ENCODE results near the gene KRTAP24-1. TPM values are rescaled to one million over a fixed set of nuclear protein-coding genes. Genes with fewer than 3 reads are reported as not detected.

Gene KRTAP24-1, protein sequence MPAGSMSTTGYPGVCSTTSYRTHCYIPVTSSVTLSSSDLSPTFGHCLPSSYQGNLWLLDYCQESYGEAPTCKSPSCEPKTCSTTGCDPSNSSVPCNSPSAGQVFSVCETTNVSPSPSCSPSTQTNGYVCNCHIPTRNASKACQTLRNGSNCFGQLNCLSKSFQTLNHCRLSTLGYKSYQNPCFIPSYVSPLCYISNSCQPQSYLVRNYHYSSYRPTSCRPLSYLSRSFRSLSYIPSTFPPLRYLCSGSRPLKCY
- polyA plus RNA-seq (2013, experiment 1 of 4), result not detected
- not detected for polyA plus RNA-seq (2013, experiment 2 of 4)
- not detected for polyA plus RNA-seq (2013, experiment 3 of 4)
- not detected for polyA plus RNA-seq (2013, experiment 4 of 4)

DNA sequence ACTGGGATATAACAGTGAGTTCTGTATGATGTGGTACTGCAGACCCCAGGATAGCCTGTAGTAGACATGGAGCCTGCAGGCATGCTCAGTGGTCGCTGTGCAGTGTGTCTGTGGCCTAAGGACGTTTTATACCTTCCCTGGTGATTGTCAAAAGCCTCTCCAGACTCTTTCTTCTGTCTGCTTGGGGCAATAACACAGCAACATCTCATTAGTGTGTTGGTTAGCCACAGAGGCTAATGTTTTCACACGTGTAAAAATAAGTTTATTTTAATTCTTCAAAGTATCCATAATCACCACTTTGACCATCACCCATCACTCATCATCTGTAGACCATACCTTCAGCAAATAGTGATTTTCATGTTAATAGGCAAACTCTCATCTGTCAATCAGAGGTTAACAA lies at the start of gene KRTAP24-1:
Gene KRTAP24-1, minus strand, starts transcription at position 101 of the 400 bp plus-strand sequence. Its CDS starts 18 bp downstream, at position 83.
- WGBS, 2 experiments, result 88 to 89% methylated on average over 3 of the region's 3 CpGs

DNA sequence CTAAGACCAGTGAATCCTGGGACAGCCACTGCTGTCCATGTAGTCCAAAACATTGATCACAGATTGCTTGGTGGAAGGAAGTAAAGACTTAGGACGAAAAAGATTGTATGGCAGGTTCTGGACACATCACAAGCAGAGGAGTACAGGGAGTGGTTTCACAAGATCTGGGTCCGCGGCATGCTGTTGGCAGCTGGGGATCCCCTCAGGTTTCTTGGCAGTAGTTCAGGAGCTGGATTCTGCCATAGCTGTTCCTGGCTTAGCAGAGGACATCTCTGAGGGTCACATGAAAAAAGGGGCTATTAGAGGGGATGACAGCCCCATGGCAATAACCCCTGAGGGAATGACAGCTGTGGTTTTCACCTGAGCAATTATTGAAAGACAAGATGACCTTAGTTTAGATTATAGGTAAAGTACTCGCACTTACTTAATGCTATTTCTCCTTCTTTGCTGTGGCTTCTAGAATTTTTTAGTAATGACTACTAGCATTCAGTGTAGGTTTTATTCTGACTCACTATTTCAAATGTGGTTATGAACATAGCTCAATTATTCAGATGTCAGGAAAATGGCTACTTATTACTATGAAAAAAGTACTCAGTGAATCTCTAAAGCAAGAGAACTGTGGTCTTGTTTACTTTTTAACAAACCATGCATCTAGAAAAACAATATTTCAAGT lies 46.6 kb upstream of the KRTAP24-1 start:
- Histone ChIP-seq H3K27me3 (ENCODE audit: control insufficient read depth, insufficient read depth, low read length, poor library complexity, severe bottlenecking) (no peaks in the 10 kb centered on the region), H3K27ac (ENCODE audit: insufficient read depth, low read depth, low read length, poor library complexity, severe bottlenecking) (no peak overlapping the region)
- 95% methylated on average over 3 to 4 of the region's 4 CpGs for WGBS, 2 experiments

More for the DNA sequence above, at the start of gene KRTAP24-1:
- Histone ChIP-seq H3K27ac (ENCODE audit: insufficient read depth, low read depth, low read length, poor library complexity, severe bottlenecking) (no peak within 1 kb of the TSS), H3K4me1 (ENCODE audit: control insufficient read depth, insufficient read depth, low read length) (no peaks in the 10 kb centered on the region), H3K4me3 (ENCODE audit: insufficient read depth, low read depth, low read length) (no peak within 1 kb of the TSS), H3K36me3 (ENCODE audit: control insufficient read depth, insufficient read depth, low read length) (no peaks in the 10 kb centered on the region), H3K27me3 (ENCODE audit: control insufficient read depth, insufficient read depth, low read length, poor library complexity, severe bottlenecking) (no peaks in the 10 kb centered on the region), H3K9me3 (ENCODE audit: control insufficient read depth, low read length) (no peaks in the 10 kb centered on the region)

GRCh38 chr21:30326390-30326789 lies 43.6 kb upstream of the KRTAP24-1 start:
- Histone ChIP-seq H3K4me3 (ENCODE audit: insufficient read depth, low read depth, low read length) (no peak overlapping the region), H3K9me3 (ENCODE audit: control insufficient read depth, low read length) (no peaks in the 10 kb centered on the region), H3K36me3 (ENCODE audit: control insufficient read depth, insufficient read depth, low read length) (no peaks in the 10 kb centered on the region), H3K27ac (ENCODE audit: insufficient read depth, low read depth, low read length, poor library complexity, severe bottlenecking) (no peak overlapping the region), H3K4me1 (ENCODE audit: control insufficient read depth, insufficient read depth, low read length) (no peaks in the 10 kb centered on the region), H3K27me3 (ENCODE audit: control insufficient read depth, insufficient read depth, low read length, poor library complexity, severe bottlenecking) (no peaks in the 10 kb centered on the region)

More for the DNA sequence above, 46.6 kb upstream of the KRTAP24-1 start:
- Histone ChIP-seq H3K4me3 (ENCODE audit: insufficient read depth, low read depth, low read length) (no peak overlapping the region), H3K9me3 (ENCODE audit: control insufficient read depth, low read length) (no peaks in the 10 kb centered on the region), H3K36me3 (ENCODE audit: control insufficient read depth, insufficient read depth, low read length) (no peaks in the 10 kb centered on the region), H3K4me1 (ENCODE audit: control insufficient read depth, insufficient read depth, low read length) (no peaks in the 10 kb centered on the region)

DNA sequence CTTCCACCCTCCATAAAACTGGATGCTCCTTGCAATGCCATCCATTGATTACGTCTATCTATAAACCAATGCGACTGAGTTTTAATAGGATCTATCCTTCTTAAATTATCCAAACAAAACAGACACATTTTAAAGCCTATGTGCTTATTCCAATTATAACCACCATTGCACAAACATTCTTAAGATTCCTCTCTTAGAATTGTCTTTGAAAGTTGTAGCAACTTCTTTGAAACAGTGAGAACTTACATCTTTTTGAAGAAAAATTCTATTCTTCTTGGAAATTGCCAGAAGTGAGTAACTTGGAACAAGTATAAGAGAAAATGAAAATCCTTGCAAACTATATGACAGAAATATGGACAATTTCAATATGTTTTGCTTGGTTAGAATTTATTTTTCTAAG lies 37.5 kb upstream of the KRTAP24-1 start, which contains the start of gene KRTAP26-1:
Gene KRTAP26-1, minus strand, starts transcription at position 101 of the 400 bp plus-strand sequence. CDS start 280 bp downstream, outside the sequence.
- no peaks in the 10 kb centered on the region for H3K9me3 ChIP-seq (ENCODE audit: control insufficient read depth, low read length)
- no peaks in the 10 kb centered on the region for H3K4me1 ChIP-seq (ENCODE audit: control insufficient read depth, insufficient read depth, low read length)
- H3K27ac ChIP-seq (ENCODE audit: insufficient read depth, low read depth, low read length, poor library complexity, severe bottlenecking), result no peak within 1 kb of the TSS
- H3K27me3 ChIP-seq (ENCODE audit: control insufficient read depth, insufficient read depth, low read length, poor library complexity, severe bottlenecking), result no peaks in the 10 kb centered on the region
- H3K4me3 ChIP-seq (ENCODE audit: insufficient read depth, low read depth, low read length), result no peak within 1 kb of the TSS
- no peaks in the 10 kb centered on the region for H3K36me3 ChIP-seq (ENCODE audit: control insufficient read depth, insufficient read depth, low read length)
- 93 to 96% methylated on average over 2 of the region's 2 CpGs for WGBS, 2 experiments

DNA sequence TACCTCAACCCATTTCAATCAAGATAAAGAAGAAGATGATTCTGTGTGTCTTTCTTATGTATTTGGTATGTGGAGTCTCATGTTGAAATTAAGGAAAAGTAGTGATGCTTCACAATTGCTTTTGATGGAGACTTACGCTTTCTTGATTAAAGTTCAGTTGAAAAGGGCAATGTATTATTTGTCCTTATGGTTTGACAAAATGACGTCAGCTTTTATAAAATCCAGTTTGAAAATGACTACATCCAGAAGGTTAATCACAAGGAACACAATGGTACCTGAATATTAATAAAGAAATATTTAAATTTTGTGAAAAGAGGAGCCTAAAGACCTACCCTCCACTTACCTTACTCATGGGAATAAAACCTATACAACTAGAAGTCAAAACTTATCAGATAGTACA lies 33.0 kb upstream of the KRTAP24-1 start:
- Histone ChIP-seq H3K27ac (ENCODE audit: insufficient read depth, low read depth, low read length, poor library complexity, severe bottlenecking) (no peak overlapping the region), H3K9me3 (ENCODE audit: control insufficient read depth, low read length) (no peaks in the 10 kb centered on the region), H3K4me3 (ENCODE audit: insufficient read depth, low read depth, low read length) (no peak overlapping the region), H3K4me1 (ENCODE audit: control insufficient read depth, insufficient read depth, low read length) (no peaks in the 10 kb centered on the region), H3K27me3 (ENCODE audit: control insufficient read depth, insufficient read depth, low read length, poor library complexity, severe bottlenecking) (no peaks in the 10 kb centered on the region), H3K36me3 (ENCODE audit: control insufficient read depth, insufficient read depth, low read length) (no peaks in the 10 kb centered on the region)
- 92% methylated on average over 2 of the region's 2 CpGs for WGBS, 2 experiments

- no peaks in the 10 kb centered on the region for H3K27me3 ChIP-seq (ENCODE audit: control insufficient read depth, insufficient read depth, low read length, poor library complexity, severe bottlenecking)
- 91 to 95% methylated on average over 2 of the region's 2 CpGs for WGBS, 2 experiments
- H3K9me3 ChIP-seq (ENCODE audit: control insufficient read depth, low read length), result no peaks in the 10 kb centered on the region
- H3K36me3 ChIP-seq (ENCODE audit: control insufficient read depth, insufficient read depth, low read length), result no peaks in the 10 kb centered on the region
- H3K4me3 ChIP-seq (ENCODE audit: insufficient read depth, low read depth, low read length), result no peak overlapping the region
- no peak overlapping the region for H3K27ac ChIP-seq (ENCODE audit: insufficient read depth, low read depth, low read length, poor library complexity, severe bottlenecking)
- no peaks in the 10 kb centered on the region for H3K4me1 ChIP-seq (ENCODE audit: control insufficient read depth, insufficient read depth, low read length)
Observed at GRCh38 chr21:30306884-30307283, 24.1 kb upstream of the KRTAP24-1 start.

DNA sequence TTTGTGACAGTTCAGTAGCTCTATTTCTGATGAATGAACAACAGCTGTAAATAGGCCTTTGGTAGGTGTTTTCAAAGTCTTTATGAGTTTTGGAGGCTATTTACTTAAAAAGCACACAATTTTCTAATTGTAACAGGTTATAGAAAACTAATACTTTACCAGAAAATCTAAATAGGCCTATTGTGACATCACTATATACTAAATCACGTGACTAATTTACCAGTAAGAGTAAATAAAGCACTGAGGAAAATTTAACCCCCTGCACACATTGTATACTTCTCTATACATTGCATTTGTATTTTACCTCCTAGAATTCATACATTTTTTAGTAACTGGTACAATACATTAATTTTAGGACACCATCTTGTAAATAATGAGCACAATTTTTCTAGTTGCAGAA lies 22.4 kb upstream of the KRTAP24-1 start:
- H3K4me3 ChIP-seq (ENCODE audit: insufficient read depth, low read depth, low read length), result no peak overlapping the region
- 83 to 92% methylated on average over 1 of the region's 1 CpG for WGBS, 2 experiments
- H3K27me3 ChIP-seq (ENCODE audit: control insufficient read depth, insufficient read depth, low read length, poor library complexity, severe bottlenecking), result no peaks in the 10 kb centered on the region
- no peak overlapping the region for H3K27ac ChIP-seq (ENCODE audit: insufficient read depth, low read depth, low read length, poor library complexity, severe bottlenecking)
- H3K4me1 ChIP-seq (ENCODE audit: control insufficient read depth, insufficient read depth, low read length), result no peaks in the 10 kb centered on the region
- H3K36me3 ChIP-seq (ENCODE audit: control insufficient read depth, insufficient read depth, low read length), result no peaks in the 10 kb centered on the region
- H3K9me3 ChIP-seq (ENCODE audit: control insufficient read depth, low read length), result no peaks in the 10 kb centered on the region

DNA sequence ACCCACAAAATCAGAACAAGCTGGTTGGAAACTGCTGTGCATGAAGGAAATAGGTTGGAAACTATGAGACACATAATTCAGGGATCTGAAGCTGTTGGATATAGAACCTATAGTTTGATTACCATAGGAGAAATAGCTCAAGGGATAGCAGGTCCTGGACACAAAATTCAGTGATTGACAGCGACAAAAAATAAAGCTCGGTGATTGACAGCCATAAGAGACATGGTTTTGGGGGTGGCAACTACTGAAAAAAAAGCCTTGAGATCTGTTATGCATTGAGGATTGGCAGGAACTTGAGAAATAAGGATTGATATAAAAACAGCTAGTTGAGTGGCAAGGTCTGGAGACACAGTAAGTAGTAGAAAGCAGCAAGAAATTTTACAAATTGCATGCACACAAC lies 6.5 kb upstream of the KRTAP24-1 start, which contains the start of gene KRTAP25-1:
Gene KRTAP25-1, minus strand, starts transcription at position 300 of the 400 bp plus-strand sequence. Its CDS starts 24 bp downstream, at position 276.
- H3K27me3 ChIP-seq (ENCODE audit: control insufficient read depth, insufficient read depth, low read length, poor library complexity, severe bottlenecking), result no peaks in the 10 kb centered on the region
- 93 to 96% methylated on average over 2 of the region's 2 CpGs for WGBS, 2 experiments
- no peak within 1 kb of the TSS for H3K27ac ChIP-seq (ENCODE audit: insufficient read depth, low read depth, low read length, poor library complexity, severe bottlenecking)
- no peaks in the 10 kb centered on the region for H3K9me3 ChIP-seq (ENCODE audit: control insufficient read depth, low read length)
- no peaks in the 10 kb centered on the region for H3K36me3 ChIP-seq (ENCODE audit: control insufficient read depth, insufficient read depth, low read length)
- no peaks in the 10 kb centered on the region for H3K4me1 ChIP-seq (ENCODE audit: control insufficient read depth, insufficient read depth, low read length)
- H3K4me3 ChIP-seq (ENCODE audit: insufficient read depth, low read depth, low read length), result no peak within 1 kb of the TSS

DNA sequence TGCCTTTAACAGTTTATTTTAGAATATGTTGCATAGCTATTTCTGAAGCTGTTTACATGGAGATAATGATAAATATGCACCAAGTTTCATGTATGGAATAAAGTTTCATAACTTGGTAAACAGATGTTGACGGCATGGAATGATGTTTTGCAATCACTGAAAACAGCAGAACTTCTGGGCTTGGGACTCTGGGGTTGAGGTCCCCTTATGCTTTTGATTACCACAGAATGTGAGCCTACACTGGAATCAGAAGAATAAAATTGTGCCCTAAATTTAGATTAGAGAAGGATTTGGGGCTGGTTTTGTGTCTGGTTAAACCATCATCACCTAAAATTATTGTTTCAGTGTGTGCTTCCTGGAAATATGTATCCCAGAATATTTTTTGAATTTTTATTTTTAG lies 11.1 kb downstream of the KRTAP24-1 start:
- Histone ChIP-seq H3K27ac (ENCODE audit: insufficient read depth, low read depth, low read length, poor library complexity, severe bottlenecking) (no peak overlapping the region), H3K27me3 (ENCODE audit: control insufficient read depth, insufficient read depth, low read length, poor library complexity, severe bottlenecking) (no peaks in the 10 kb centered on the region), H3K4me1 (ENCODE audit: control insufficient read depth, insufficient read depth, low read length) (no peaks in the 10 kb centered on the region), H3K36me3 (ENCODE audit: control insufficient read depth, insufficient read depth, low read length) (no peaks in the 10 kb centered on the region), H3K9me3 (ENCODE audit: control insufficient read depth, low read length) (no peaks in the 10 kb centered on the region), H3K4me3 (ENCODE audit: insufficient read depth, low read depth, low read length) (no peak overlapping the region)
- WGBS, 2 experiments, result 85 to 94% methylated on average over 1 of the region's 1 CpG

- no peaks in the 10 kb centered on the region for H3K9me3 ChIP-seq (ENCODE audit: control insufficient read depth, low read length)
- H3K4me1 ChIP-seq (ENCODE audit: control insufficient read depth, insufficient read depth, low read length), result no peaks in the 10 kb centered on the region
- no peak overlapping the region for H3K27ac ChIP-seq (ENCODE audit: insufficient read depth, low read depth, low read length, poor library complexity, severe bottlenecking)
- no peaks in the 10 kb centered on the region for H3K36me3 ChIP-seq (ENCODE audit: control insufficient read depth, insufficient read depth, low read length)
- H3K4me3 ChIP-seq (ENCODE audit: insufficient read depth, low read depth, low read length), result no peak overlapping the region
- WGBS, 2 experiments, result 93 to 96% methylated on average over 5 of the region's 5 CpGs
- no peaks in the 10 kb centered on the region for H3K27me3 ChIP-seq (ENCODE audit: control insufficient read depth, insufficient read depth, low read length, poor library complexity, severe bottlenecking)
Observed at GRCh38 chr21:30271156-30271555, 11.6 kb downstream of the KRTAP24-1 start.

All from ectodermal cell (in vitro differentiated cells).